GM15510 (cell line): Measurements from ENCODE around the gene ADAMTS12.

Experiments used
- POLR2A ChIP-seq: IDR thresholded peaks from 3 replicates; pipeline ENCODE4 v1.6.1; 2011; ENCODE audit warnings: borderline replicate concordance; ENCODE audit not compliant: insufficient read length; ENCODE audit errors: extremely low read depth

Gene ADAMTS12

GRCh38 chr5:33931136-33931535 lies 39.3 kb upstream of the ADAMTS12 start:
- no peak for TF ChIP-seq POLR2A

DNA sequence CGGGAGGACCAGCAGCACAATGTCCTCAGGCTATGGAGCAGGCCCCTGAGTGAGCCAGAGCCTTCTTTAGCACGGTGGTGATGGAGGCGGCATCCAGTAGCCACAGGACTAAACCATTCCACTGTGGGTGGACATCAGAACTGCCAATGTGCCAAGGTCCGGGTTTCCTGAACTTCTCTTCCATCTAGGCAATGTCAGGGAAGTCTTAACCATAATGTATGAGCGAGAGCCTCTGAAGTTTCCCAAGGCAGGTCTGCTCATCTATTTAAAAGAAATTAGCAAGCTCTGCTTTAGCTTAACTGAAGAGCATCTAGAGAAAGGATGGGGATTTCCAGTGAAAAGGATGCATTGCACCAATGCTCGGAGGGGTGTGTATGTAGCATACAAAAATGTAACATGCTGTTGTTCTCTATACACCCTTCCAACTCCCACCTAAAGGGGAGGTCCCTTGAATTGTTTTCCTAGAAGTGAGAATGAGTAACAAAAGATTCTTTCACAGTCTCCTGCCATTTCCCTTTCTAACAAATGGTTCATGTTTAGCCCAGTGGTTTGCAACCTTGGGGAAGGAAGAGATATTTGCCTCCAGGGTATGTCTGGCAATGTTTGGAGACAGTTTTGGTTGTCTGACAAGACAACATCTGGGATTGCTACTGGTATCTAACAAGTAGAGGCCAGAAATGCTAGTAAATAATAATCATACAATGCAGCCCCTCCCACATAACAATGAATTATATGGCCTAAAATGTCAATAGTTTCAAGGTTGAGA lies 38.3 kb upstream of the ADAMTS12 start:
- no peak for TF ChIP-seq POLR2A

DNA sequence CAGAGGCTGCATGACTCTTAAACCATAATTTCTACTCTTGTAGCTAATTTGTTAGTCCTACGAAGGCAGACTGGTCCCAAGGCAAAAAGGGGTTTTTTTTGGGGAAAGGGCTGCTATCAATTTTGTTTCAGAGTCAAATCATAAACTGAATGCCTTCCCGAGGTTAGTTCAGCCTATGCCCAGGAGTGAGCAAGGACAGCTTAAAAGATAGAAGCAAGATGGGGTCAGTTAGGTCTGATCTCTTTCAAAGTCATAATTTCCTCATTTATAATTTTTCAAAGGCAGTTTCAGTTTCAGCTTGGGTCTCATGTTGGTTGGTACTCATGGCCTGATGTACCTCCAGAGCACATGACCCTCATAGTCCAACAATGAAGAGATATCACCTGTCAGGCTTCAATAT lies 36.5 kb upstream of the ADAMTS12 start:
- TF ChIP-seq POLR2A = no peak

DNA sequence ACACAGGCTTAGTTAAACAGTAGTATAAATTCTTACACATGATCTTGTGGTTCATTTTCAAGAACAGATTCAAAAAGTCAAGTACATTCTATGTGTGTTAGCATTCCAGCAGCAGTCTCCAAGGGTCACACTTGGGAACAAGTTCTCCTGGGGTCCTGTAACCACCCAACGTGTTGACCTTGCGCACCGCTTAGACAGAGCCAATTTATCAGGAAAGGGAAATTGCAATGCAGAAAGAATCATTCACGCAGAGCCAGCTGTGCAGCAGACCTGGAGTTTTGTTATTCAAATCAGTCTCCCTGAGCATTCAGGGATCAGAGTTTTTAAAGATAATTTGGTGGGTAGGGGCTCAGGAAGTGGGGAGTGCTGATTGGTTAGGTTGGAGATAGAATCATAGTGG lies 35.9 kb upstream of the ADAMTS12 start:
- TF ChIP-seq POLR2A = no peak

- no peak for TF ChIP-seq POLR2A
These were observed 33.5 kb upstream of the ADAMTS12 start for GRCh38 chr5:33925278-33925677.

DNA sequence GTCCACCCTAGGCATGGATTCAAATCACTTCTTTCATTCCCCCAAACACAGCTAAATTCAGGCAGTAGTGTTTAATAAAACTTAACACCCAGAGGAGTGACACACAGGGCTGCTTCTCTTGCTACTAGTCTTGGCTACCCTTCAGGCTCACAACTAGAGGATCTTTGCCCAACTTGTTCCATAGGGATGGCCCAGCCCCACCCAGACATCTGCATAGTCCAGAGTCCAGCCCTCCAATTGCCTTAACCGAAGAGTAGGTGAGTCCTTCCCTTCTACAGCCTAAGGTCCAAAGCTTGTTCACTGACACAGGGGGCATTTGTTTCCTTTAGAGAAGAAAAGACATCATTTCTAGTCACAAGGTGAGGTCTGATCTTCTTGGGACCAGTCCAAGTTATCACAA lies 29.2 kb upstream of the ADAMTS12 start:
- no peak for TF ChIP-seq POLR2A

DNA sequence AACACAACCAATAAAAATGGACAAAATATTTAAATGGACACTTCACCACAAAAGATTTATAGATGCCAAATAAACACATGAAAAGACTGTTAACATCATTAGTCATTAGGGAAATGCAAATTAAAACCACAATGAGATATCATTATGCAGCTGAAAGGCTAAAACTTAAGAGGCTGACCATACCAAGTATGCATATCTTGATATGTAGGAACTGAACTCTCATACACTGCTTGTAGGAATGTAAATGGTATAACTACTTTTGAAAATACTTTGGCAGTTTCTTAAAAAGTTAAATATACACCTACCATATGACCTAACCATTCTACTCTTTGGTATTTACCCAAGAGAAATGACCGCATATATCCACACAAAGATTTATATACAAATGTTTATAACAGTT lies 13.6 kb upstream of the ADAMTS12 start:
- no peak for TF ChIP-seq POLR2A

- TF ChIP-seq POLR2A = no peak
These were observed 11.3 kb upstream of the ADAMTS12 start for GRCh38 chr5:33903118-33903517.

DNA sequence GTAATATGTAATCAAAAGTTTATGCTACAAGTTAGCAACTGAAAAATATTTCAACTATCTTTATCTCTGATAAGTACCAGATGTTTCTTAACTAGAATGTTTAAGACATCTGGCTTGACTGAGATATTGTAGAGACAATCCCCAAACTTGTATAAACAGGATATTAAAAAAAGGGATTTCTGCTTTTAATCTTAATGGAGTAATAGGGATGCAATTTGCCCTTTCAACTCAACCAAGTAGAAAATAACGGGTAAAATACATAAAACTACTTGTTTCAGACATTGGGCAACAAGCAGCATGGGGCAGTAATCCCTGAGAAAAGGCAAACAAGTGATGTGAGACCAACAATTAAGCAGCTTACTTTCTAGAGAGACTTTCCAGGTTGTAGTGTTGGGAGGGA lies 9.4 kb upstream of the ADAMTS12 start:
- no peak for TF ChIP-seq POLR2A

DNA sequence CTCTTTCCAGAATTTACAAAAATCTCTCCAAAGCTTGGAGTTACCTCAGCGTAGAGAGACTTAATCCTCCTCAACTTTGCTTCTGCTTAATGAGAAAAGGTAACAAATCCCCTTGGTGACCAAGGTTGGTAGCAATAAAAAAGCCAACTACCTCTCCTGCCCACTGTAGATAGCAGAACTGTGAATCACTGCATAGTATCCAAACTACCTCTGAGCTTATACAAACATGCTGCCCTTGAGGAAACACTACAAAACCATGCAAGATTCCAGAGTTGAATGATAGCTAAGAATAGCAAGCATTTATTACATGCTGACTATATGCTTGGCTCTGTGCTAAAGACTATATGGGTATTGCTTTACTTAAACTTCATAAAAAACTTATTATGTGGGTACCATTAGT lies 2.8 kb upstream of the ADAMTS12 start:
- no peak for TF ChIP-seq POLR2A

- no peak for TF ChIP-seq POLR2A
These were observed 889 bp upstream of the ADAMTS12 start for GRCh38 chr5:33892620-33893137.

DNA sequence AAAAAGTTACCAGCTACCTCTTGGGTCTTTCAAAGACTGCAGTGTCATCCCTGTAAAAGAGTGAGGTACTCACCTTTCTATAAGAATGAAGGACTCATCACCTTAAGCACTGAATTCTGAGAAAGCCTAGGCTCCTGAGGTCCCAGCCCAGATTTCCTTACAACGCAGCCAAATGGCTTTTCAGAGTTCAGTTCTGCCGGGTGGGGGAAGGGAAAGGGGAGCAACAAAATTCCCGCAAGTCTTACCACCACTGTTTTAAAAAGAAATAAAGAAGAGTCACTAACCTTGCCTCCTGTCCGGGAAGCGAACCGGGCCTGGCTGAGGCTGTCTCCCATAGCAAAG lies 373 bp downstream of the ADAMTS12 start:
- TF ChIP-seq POLR2A = no peak

GRCh38 chr5:33890131-33891032 lies 1.4 kb downstream of the ADAMTS12 start:
- no peak for TF ChIP-seq POLR2A

GRCh38 chr5:33888587-33888986 lies 3.2 kb downstream of the ADAMTS12 start:
- no peak for TF ChIP-seq POLR2A

GRCh38 chr5:33887268-33887667 lies 4.5 kb downstream of the ADAMTS12 start:
- no peak for TF ChIP-seq POLR2A

- no peak for TF ChIP-seq POLR2A
These were observed 5.5 kb downstream of the ADAMTS12 start for GRCh38 chr5:33886283-33886682.
